HG02981 (cell line): ENCODE measurements around the gene VIL1.
A peak's percentile ranks its signal among the peaks of the same experiment; 100 is the strongest.

Experiments used
- ATAC-seq: cut with Tn5 transposase; IDR thresholded peaks from one replicate; pipeline ENCODE4 v1.9.1; 2021; ENCODE audit warnings: mild to moderate bottlenecking, moderate library complexity; ENCODE audit not compliant: unreplicated experiment

Gene VIL1

DNA sequence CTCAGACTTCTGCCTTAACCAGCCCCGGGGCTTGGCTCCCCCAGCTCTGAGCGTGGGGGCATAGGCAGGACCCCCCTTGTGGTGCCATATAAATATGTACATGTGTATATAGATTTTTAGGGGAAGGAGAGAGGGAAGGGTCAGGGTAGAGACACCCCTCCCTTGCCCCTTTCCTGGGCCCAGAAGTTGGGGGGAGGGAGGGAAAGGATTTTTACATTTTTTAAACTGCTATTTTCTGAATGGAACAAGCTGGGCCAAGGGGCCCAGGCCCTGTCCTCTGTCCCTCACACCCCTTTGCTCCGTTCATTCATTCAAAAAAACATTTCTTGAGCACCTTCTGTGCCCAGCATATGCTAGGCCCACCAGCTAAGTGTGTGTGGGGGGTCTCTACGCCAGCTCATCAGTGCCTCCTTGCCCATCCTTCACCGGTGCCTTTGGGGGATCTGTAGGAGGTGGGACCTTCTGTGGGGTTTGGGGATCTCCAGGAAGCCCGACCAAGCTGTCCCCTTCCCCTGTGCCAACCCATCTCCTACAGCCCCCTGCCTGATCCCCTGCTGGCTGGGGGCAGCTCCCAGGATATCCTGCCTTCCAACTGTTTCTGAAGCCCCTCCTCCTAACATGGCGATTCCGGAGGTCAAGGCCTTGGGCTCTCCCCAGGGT is 13.7 kb upstream of the VIL1 start:
- ATAC-seq, result no peak

DNA sequence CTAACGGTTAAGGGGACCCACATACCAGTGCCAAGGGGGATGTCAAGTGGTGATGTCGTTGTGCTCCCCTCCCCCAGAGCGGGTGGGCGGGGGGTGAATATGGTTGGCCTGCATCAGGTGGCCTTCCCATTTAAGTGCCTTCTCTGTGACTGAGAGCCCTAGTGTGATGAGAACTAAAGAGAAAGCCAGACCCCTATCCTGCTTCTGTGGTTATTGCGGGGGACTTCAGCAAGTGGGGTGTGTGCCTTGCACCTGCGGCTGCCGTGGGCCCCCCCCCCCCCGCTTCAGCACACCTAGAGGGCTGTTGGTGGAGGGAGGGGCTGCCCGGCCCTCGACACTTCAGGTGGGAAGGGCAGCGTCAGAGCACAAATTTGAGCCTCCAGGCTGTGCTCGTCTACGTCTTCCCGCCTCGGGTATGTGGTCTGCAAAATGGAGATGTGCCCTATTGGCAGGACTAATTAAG is 13.1 kb upstream of the VIL1 start:
- no peak for ATAC-seq

DNA sequence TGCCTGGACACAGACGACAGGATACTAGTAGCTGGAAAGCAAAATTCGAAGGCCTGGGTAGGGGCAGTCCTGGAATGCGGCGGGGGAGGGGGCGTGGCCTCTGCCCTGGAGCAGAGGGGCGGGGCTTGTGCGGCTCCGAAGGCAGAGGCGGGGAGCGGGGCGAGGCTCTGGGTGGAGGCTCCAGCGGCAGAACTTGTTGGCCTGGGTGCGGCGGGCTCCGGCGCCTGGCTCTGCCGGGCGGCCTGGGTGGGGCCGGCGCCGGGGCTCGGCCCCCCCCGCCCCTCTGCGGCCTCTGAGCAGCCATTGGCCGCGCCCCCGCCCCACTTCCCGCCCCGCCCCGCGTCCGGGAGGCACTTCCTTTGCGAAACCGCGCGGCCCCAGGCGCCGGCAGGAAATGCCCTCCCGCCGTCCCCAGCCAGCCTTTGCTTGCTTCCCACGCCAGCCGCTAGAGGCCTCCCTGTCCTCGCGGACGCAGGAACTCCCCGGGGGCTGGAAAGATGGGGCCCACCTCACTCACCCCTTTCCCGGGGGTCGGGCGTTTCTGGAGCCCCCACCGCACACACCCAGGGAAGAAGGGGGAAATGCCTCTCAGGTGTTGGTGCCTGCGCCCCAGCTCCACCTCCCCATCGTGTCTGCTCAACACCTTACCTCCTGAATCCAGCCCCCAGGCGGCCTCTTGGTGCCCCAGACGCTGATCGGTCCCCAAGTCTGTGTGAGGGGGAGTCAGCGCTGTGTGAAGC is 12.5 kb upstream of the VIL1 start:
- ATAC-seq, result peak; percentile 86

DNA sequence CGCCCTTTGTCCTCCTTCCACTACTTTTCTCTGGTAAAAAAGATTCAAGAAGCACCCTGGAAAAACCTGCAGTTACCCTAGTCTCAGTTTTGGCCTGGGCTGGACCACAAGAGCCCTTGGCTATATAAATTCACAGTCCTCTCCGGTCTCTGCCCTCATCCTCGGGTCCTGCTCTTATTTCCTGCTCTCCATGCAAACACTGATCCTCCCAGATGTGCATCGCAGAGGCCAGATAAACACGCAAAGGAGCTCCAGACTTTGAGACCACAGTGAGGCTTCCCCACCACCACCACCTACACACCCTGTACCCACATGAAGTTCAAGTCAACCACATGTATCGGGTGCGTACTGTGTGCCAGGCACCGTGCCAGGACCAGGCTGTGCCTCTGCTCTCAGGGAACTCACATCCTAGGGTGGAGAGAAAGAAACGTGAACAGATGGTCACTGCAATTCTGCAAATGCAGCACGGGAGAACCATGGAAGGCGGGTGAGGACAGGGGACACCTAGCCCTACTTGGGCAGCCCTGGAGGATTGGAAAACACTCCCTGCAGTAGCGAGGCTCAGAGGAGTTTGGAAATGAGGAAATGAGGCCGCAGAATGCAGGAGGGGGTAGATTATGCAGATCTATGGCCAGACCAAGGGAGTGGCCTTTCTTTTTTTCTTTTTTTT is 11.8 kb upstream of the VIL1 start:
- no peak for ATAC-seq

DNA sequence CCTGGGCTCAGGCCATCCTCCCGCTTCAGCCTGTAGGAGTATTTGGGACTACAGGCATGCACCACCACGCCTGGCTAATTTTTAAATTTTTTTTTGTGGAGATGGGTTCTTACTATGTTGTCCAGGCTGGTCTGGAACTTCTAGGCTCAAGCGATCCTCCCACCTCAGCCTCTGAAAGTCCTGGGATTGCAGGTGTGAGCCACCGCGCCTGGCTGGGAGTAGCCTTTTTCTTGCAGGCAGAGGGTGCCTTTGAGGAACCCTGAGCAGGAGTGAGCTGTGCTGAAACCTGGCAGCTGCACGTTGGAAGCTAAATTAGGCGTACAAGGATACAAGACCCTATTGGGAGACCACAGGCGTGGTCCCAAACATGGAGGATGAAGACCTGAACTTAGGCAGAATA is 11.2 kb upstream of the VIL1 start:
- no peak for ATAC-seq

DNA sequence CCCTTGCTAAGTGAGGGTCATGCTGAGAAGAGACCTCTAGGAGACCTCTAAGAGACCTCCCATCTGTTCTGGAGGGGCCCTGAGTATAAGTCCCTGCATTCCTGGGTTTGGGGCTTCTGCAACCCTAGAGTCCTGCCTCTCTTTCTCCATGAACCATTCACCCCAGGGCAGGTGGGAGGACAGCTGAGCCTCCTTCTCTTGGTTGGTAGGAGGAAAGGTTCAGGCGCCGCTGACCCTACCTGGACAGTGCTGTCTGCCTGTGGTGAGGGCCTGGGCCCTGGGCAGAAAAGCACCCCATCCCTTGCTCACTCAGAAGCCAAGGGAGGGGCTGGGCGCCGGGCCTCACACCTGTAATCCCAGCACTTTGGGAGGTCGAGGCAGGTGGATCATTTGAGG is 604 bp upstream of the VIL1 start:
- ATAC-seq, result no peak

DNA sequence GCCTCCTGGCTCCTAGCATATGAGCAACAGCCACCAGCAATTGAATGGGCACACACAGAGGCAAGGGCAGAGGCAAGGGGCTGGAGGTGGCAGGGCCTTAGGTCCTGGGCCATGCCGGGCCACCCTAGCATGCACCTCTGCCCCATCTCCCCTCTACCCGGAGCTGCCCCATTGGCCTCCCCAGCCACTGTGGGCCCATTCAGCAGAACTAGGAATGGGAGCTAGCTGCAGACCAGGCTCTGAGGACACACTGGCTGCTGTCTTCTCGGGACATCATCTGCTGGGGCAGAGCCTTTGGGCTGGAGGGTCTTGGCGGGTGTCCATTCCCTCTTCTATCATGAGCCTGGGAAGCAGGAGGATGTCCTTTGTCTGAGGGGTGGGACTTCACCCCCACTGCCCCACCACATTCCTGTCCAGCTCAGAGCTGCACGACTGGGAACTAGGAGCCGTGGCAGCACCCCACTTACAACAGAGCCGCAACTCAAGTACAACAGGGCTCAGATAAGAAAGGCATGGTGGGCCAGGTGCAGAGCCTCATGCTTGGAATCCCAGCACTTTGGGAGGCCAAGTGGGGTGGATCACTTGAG is 800 bp downstream of the VIL1 start:
- ATAC-seq, result no peak

DNA sequence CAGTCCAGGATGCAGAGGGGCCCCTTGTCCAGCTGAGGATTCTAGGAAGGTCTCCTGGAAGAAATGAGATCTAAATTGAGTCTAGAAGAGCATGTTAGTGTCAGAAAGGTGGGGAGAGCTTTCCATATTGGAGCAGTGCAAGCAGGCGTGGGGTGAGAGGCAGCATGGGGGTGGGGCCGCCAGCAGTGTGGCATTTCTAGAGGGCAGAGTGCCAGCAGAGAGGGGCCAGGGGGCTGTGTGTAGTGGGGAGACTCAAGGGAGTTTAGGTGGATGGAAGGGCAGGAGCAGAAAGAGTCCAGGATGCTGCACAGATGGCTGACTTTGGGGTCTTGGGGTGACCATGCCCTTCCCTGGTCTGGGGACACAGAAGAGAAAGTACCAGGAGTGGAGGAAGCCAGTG is 2.1 kb downstream of the VIL1 start:
- no peak for ATAC-seq

DNA sequence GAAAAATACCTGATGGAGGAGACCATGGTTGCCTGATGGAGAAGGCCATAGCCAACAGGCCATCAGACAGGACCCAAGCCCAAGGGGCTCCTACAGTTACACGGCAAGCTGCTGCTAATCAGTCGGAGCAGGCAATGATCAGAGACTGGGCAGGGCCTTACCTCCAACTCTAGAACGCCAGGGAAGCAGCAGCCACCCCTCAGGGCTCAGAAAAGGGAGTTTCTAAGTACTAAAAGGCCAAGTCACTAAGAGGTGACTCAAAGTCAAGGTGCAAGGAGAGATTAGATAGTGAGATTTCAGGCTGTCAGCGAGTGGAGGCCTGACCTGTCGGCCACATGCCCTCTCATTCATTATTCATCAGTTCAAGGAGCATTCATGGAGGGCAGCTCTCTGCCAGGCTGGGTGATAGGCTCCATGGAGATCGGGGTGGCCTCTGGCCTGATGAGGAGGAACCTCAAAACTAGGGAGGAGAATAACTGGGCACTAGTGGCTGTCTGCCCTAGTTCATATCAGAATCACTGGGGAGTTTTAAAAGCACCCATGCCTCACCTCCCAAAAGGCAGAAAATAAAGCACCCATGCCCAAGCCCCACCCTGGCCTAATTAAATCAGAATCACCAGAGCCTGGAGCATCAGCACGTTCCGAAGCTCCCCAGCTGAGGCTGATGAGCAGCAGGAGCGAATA is 3.6 kb downstream of the VIL1 start:
- no peak for ATAC-seq

DNA sequence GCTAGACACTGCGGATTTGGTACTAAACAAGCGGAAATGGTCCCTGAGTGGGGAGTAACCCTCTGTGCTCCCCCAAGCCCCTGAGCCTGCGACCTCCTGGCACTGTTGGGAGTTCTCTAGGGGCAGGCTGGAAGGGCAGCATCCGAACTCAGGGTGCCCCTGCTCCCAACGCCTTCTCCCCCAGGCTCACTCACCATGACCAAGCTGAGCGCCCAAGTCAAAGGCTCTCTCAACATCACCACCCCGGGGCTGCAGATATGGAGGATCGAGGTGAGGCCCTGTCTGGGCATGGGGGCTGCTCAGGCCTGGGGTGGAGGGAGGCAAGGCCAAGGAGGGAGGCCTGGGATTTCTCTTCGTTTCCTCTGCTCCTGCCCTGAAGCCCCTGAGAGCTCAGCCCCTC is 4.7 kb downstream of the VIL1 start:
- ATAC-seq, result no peak

DNA sequence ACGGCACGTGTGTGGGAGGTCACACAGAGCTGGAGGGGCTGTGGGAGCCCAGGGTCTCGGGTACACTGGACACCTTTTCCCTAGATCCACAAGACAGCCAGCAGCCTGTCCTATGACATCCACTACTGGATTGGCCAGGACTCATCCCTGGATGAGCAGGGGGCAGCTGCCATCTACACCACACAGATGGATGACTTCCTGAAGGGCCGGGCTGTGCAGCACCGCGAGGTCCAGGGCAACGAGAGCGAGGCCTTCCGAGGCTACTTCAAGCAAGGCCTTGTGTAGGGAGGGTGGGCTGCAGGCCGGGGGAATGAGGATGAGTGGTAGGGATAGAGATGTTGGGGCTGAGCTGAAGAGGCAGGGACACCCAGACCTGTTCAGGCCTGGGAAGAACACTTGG is 6.6 kb downstream of the VIL1 start:
- no peak for ATAC-seq

DNA sequence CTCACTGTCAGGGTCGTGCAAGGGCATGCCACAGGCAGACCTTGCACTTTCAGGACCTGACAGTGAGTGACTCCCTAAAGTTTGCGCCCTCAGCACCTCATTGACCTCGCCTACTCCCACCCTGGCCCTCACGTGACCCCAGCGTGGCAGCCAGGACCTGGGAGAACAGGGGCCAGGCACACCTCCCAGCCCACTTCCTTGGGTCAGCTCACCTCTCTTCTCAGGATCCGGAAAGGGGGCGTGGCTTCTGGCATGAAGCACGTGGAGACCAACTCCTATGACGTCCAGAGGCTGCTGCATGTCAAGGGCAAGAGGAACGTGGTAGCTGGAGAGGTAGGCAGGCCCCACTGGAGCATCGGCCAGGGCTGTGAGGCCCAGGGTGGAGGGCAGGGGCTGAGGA is 8.8 kb downstream of the VIL1 start:
- no peak for ATAC-seq

DNA sequence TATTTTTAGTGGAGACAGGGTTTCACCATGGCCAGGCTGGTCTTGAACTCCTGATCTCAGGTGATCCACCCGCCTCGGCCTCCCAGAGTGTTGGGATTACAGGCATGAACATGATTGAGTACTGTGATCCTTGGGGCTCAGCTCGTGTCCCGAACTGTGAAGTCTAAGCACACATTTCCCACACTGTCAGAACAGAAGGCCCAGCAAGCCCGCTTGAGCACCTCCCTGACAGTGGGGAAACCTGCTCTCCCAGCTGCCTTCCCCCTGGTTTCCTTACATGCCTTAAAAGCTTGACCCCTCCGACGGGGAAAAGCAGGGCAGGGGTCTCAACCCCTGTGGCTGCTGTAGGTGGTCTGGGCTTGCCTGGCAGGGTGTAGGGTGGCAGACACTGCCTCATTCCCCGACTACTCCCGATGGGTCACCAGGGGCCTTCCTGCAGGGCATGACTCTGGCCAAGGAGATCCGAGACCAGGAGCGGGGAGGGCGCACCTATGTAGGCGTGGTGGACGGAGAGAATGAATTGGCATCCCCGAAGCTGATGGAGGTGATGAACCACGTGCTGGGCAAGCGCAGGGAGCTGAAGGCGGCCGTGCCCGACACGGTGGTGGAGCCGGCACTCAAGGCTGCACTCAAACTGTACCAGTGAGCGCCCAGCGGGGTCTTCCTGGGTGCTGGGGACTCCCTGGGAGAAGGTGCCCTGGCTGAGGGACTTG is 10.1 kb downstream of the VIL1 start:
- no peak for ATAC-seq

DNA sequence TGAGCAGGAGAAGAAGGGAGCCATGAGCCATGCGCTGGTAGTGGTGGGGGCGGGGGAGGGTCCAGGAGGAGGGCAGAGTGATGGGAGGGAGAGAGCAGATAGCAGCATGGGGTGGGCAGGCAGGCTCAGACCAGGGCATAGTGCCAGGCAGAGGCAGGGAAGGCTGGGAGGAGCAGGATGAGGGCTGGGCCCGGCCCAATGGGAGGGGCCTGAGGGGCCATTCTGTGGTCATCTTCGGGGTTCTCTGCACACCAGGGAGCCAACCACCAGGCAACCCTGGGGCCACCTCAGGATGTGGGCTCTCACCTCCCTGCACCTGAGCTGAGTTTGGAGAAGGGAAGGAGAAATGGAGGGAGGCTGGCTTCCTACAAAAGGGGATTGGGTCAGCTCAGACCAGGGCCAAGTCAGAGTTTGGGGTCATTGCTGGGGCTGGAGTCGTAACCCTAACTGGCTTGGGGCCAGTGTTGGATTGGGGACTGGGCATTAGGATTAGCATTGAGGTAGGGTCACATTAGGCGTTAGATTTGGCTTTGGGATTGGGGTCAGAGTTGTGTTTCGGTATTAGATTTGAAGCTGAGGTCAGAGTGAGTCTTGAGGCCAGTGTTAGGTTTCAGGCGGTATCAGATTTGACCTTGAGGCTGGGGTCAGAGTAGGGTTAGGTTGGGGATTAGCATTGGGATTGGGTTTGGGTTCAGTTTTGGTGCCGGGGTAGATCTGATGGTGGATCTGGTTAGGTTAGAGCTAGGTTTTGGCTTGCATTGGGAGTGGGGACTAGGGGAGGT is 11.2 kb downstream of the VIL1 start:
- ATAC-seq, result no peak

DNA sequence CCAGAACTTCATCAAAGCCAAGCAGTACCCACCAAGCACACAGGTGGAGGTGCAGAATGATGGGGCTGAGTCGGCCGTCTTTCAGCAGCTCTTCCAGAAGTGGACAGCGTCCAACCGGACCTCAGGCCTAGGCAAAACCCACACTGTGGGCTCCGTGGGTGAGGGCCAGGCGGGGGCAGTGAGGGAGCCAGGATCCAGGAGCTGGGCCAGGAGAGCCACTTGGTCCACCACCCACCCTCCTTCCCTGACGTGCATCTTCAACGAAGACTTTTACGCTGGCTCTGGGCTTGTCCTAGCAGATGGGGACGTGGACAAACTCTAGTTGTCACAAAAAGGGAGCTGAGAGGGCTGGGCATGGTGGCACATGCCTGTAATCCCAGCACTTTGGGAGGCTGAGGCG is 11.8 kb downstream of the VIL1 start:
- ATAC-seq, result no peak

DNA sequence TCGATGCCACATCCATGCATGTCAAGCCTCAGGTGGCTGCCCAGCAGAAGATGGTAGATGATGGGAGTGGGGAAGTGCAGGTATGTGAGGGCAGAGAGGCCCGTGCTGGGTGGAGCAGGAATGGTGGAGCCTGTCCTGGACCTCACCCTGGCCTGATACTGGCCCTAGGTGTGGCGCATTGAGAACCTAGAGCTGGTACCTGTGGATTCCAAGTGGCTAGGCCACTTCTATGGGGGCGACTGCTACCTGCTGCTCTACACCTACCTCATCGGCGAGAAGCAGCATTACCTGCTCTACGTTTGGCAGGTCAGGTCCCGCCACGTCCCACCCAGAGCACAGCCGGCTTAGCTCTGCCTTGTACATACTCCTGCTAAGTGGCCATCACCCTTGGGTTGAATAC is 13.0 kb downstream of the VIL1 start:
- ATAC-seq, result no peak

DNA sequence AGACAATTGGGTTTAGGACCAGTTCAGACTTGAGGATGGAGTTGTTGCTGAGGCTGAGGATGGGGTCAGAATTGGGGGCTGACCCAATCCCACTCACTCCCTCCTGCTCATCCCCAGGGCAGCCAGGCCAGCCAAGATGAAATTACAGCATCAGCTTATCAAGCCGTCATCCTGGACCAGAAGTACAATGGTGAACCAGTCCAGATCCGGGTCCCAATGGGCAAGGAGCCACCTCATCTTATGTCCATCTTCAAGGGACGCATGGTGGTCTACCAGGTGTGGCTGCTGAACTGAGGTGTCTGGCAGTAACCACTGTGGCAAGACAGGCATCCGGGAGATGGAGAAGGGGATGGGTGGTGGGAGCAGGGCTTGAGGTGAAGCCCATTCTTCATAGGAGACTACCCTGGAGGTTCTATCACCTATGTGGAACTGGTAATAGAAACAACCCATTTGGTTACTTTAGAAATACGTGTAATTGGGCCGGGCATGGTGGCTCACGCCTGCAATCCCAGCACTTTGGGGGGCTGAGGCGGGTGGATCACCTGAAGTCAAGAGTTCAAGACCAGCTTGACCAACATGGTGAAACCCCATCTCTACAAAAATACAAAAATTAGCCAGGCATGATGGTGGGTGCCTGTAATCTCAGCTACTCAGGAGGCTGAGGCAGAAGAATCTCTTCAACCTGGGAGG is 13.9 kb downstream of the VIL1 start:
- ATAC-seq, result no peak

DNA sequence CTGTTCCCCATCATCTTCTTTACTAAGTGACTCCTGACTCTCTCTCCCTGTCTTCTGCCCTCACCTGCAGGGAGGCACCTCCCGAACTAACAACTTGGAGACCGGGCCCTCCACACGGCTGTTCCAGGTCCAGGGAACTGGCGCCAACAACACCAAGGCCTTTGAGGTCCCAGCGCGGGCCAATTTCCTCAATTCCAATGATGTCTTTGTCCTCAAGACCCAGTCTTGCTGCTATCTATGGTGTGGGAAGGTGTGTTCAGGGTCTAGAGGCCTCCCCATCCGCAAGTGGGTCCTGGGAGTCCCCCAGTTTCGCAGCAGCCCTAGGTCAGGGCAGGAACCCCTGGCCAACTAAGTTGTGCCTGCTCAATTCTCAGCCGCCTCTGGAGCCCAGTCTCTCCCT is 15.5 kb downstream of the VIL1 start:
- no peak for ATAC-seq
